GM21381 (cell line): Measurements from ENCODE around the gene NUTF2.

Experiments used
- ATAC-seq: cut with Tn5 transposase; IDR thresholded peaks from one replicate; pipeline ENCODE4 v1.9.1; 2021; ENCODE audit warnings: mild to moderate bottlenecking, moderate library complexity; ENCODE audit not compliant: unreplicated experiment

Gene NUTF2

GRCh38 chr16:67917140-67917851, 70.6 kb downstream of the NUTF2 start:
- ATAC-seq, result no peak

DNA sequence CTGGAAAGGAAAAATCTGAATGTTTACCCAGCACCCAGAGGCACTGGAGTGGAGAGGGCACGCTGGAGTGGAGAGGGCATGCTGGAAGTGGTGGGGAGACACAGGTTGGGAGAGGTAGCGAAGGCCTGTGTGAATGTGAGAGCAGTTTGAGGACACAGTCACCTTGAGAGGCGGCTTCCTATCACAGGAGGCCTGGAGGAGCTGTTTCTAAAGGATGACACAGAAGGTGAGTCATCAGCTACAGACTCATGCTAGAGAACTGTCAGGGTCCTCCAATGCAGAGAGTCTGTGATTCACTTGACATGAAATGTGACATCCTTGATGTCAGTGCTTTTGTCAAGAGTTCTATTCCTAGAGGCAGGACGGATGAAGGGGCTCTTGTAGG, 71.1 kb downstream of the NUTF2 start:
- ATAC-seq, result no peak

GRCh38 chr16:67919622-67920221, 73.0 kb downstream of the NUTF2 start:
- ATAC-seq, result no peak
